HepG2 (cell line): ENCODE results near the gene OR6S1. TPM values are rescaled to one million over a fixed set of nuclear protein-coding genes. Genes with fewer than 3 reads are reported as not detected.

Source experiments
- HDAC2 ChIP-seq: sonication (generic); formaldehyde crosslinking; IDR thresholded peaks from 2 replicates; pipeline ENCODE4 v1.4.0; 2020; ENCODE audit warnings: missing genetic modification reagents
- KLF16 ChIP-seq, 2 experiments: sonication (generic) in 1 of 2; formaldehyde crosslinking in 1 of 2; IDR thresholded peaks; 2 replicates each; pipeline versions ENCODE4 v1.6.1 to v1.8.0; 2016 to 2023; ENCODE audit warnings: missing genetic modification reagents in 2 of 2, missing compliant biosample characterization in 1 of 2
- NR2F1 ChIP-seq, 2 experiments: fragments of 450-650 bp in 1 of 2; formaldehyde crosslinking in 1 of 2; IDR thresholded peaks; 2 replicates each; pipeline versions ENCODE4 v1.5.0 to v1.6.1; 2016 to 2020; ENCODE audit warnings: mild to moderate bottlenecking in 1 of 2, missing compliant biosample characterization in 1 of 2, missing genetic modification reagents in 1 of 2, moderate library complexity in 1 of 2
- PTBP1 ChIP-seq: fragments of 200-400 bp; formaldehyde crosslinking; IDR thresholded peaks from 2 replicates; pipeline ENCODE4 v1.6.1; 2018; ENCODE audit warnings: low read length, low read depth; ENCODE audit not compliant: poor library complexity, severe bottlenecking
- SIX1 ChIP-seq: sonication (generic); formaldehyde crosslinking; IDR thresholded peaks from 2 replicates; pipeline ENCODE4 v1.4.0; 2020; ENCODE audit warnings: missing genetic modification reagents, borderline replicate concordance
- SNAI1 ChIP-seq: sonication (generic); formaldehyde crosslinking; IDR thresholded peaks from 2 replicates; pipeline ENCODE4 v1.5.0; 2020; ENCODE audit warnings: mild to moderate bottlenecking, missing genetic modification reagents, borderline replicate concordance
- TEAD2 ChIP-seq: sonication (generic); formaldehyde crosslinking; IDR thresholded peaks from 2 replicates; pipeline ENCODE4 v1.9.0; 2021; ENCODE audit warnings: missing genetic modification reagents
- ZNF772 ChIP-seq: sonication (generic); formaldehyde crosslinking; IDR thresholded peaks from 2 replicates; pipeline ENCODE4 v1.5.0; 2020; ENCODE audit warnings: mild to moderate bottlenecking, missing genetic modification reagents
- polyA plus RNA-seq, 8 experiments: library from polyadenylated mRNA; depleted of rRNA in 3 of 8; stranded (reverse) in 7 of 8; unstranded in 1 of 8; fragments of >200 nt; fragmentation: Illumina TruSeq in 4 of 8; extraction: Trizol in 4 of 8; gene quantifications; 2 replicates each; pipeline versions ENCODE4 v1.2.1 to v1.2.3, GENCODE V29; 2011 to 2016; ENCODE audit warnings: low read depth in 4 of 8, missing spikeins in 1 of 8, mixed read lengths in 1 of 8; ENCODE audit not compliant: insufficient read depth in 1 of 8
- total RNA-seq, 5 experiments: library from RNA; depleted of rRNA; stranded (reverse); fragments of >200 nt; fragmentation: Illumina TruSeq; extraction: Trizol; gene quantifications; 2 replicates each; pipeline ENCODE4 v1.2.3, GENCODE V29; 2016; ENCODE audit warnings: low read depth in 1 of 5
- TF ChIP-seq, protein P1 (sequence below): sonication (generic); formaldehyde crosslinking; IDR thresholded peaks from 2 replicates; pipeline ENCODE4 v1.4.0; 2020; ENCODE audit warnings: missing genetic modification reagents, borderline replicate concordance
- TF ChIP-seq, protein P2 (sequence below): fragments of 450-650 bp; IDR thresholded peaks from 2 replicates; pipeline ENCODE4 v1.6.1; 2017; ENCODE audit warnings: mild to moderate bottlenecking
- TF ChIP-seq, protein P3 (sequence below): sonication (generic); formaldehyde crosslinking; IDR thresholded peaks from 2 replicates; pipeline ENCODE4 v1.4.0; 2020; ENCODE audit warnings: missing genetic modification reagents
- TF ChIP-seq, protein P4 (sequence below), 2 experiments: sonication (generic) in 1 of 2; formaldehyde crosslinking in 1 of 2; IDR thresholded peaks; 2 replicates each; pipeline versions ENCODE4 v1.4.0 to v1.6.1; 2016 to 2020; ENCODE audit warnings: borderline replicate concordance in 1 of 2, low read depth in 1 of 2, mild to moderate bottlenecking in 1 of 2, missing genetic modification reagents in 1 of 2
- TF ChIP-seq, protein P5 (sequence below): sonication (generic); formaldehyde crosslinking; IDR thresholded peaks from 2 replicates; pipeline ENCODE4 v1.8.0; 2022; ENCODE audit warnings: mild to moderate bottlenecking, missing genetic modification reagents

OR6S1 gene
- total and polyA plus RNA-seq, 2 of the 13 experiments (the other 11 are each of a cell fraction or from before 2014, with no cell fraction given): 0.09 TPM; not detected in 1

DNA sequence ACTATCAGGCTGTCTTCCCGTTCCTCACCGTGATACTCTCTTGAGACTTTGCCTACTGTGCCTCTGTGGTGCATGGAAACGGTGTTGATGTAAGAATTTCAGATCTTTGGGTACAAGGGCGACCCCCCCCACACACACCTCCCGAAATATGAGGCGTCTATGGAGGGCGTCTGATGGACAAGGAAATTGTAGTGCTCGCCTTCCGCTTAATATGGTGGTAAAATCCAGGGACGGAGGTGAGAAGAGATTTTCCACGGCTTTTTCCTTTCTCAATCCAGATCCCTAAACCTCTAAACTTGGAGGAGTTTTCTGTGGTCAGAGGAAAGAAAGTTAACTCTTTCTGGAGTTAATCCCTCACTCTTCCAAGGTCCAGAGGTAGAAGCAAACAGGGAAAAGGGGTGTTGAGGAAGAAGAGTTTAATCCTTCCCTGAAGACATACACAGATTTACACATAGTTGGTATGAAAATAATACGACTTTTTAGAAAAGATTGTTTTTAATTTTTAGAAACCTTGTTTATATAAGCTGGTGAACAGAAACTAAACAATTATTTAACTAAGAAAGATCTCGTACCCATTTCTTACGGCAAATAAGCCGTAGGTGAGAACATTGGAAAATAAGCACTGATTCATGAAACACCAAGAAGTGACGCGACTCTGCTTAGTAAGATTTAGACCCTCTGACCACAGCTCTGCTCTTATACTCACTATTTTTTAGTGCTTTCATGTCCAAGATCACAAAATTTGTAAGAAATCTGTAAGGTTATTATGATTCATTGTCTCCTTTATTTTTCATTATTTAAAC lies 27.3 kb downstream of the OR6S1 start (continued):
- TF ChIP-seq, protein P1, sequence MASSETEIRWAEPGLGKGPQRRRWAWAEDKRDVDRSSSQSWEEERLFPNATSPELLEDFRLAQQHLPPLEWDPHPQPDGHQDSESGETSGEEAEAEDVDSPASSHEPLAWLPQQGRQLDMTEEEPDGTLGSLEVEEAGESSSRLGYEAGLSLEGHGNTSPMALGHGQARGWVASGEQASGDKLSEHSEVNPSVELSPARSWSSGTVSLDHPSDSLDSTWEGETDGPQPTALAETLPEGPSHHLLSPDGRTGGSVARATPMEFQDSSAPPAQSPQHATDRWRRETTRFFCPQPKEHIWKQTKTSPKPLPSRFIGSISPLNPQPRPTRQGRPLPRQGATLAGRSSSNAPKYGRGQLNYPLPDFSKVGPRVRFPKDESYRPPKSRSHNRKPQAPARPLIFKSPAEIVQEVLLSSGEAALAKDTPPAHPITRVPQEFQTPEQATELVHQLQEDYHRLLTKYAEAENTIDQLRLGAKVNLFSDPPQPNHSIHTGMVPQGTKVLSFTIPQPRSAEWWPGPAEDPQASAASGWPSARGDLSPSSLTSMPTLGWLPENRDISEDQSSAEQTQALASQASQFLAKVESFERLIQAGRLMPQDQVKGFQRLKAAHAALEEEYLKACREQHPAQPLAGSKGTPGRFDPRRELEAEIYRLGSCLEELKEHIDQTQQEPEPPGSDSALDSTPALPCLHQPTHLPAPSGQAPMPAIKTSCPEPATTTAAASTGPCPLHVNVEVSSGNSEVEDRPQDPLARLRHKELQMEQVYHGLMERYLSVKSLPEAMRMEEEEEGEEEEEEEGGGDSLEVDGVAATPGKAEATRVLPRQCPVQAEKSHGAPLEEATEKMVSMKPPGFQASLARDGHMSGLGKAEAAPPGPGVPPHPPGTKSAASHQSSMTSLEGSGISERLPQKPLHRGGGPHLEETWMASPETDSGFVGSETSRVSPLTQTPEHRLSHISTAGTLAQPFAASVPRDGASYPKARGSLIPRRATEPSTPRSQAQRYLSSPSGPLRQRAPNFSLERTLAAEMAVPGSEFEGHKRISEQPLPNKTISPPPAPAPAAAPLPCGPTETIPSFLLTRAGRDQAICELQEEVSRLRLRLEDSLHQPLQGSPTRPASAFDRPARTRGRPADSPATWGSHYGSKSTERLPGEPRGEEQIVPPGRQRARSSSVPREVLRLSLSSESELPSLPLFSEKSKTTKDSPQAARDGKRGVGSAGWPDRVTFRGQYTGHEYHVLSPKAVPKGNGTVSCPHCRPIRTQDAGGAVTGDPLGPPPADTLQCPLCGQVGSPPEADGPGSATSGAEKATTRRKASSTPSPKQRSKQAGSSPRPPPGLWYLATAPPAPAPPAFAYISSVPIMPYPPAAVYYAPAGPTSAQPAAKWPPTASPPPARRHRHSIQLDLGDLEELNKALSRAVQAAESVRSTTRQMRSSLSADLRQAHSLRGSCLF (CRISPR knock-in tag): no peak
- TF ChIP-seq ZNF772 (CRISPR knock-in tag) (no peak), SIX1 (CRISPR knock-in tag) (no peak), HDAC2 (no peak), PTBP1 (no peak), SNAI1 (CRISPR knock-in tag) (no peak), NR2F1 (CRISPR knock-in tag; IDR thresholded peaks at IDR 0.05) (no peak), KLF16 (CRISPR knock-in tag; IDR thresholded peaks at IDR 0.05) (no peak), TEAD2 (CRISPR knock-in tag) (no peak)
- TF ChIP-seq, protein P2, sequence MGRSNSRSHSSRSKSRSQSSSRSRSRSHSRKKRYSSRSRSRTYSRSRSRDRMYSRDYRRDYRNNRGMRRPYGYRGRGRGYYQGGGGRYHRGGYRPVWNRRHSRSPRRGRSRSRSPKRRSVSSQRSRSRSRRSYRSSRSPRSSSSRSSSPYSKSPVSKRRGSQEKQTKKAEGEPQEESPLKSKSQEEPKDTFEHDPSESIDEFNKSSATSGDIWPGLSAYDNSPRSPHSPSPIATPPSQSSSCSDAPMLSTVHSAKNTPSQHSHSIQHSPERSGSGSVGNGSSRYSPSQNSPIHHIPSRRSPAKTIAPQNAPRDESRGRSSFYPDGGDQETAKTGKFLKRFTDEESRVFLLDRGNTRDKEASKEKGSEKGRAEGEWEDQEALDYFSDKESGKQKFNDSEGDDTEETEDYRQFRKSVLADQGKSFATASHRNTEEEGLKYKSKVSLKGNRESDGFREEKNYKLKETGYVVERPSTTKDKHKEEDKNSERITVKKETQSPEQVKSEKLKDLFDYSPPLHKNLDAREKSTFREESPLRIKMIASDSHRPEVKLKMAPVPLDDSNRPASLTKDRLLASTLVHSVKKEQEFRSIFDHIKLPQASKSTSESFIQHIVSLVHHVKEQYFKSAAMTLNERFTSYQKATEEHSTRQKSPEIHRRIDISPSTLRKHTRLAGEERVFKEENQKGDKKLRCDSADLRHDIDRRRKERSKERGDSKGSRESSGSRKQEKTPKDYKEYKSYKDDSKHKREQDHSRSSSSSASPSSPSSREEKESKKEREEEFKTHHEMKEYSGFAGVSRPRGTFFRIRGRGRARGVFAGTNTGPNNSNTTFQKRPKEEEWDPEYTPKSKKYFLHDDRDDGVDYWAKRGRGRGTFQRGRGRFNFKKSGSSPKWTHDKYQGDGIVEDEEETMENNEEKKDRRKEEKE: no peak
- TF ChIP-seq, protein P3, sequence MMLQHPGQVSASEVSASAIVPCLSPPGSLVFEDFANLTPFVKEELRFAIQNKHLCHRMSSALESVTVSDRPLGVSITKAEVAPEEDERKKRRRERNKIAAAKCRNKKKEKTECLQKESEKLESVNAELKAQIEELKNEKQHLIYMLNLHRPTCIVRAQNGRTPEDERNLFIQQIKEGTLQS (CRISPR knock-in tag): no peak
- TF ChIP-seq, protein P4, sequence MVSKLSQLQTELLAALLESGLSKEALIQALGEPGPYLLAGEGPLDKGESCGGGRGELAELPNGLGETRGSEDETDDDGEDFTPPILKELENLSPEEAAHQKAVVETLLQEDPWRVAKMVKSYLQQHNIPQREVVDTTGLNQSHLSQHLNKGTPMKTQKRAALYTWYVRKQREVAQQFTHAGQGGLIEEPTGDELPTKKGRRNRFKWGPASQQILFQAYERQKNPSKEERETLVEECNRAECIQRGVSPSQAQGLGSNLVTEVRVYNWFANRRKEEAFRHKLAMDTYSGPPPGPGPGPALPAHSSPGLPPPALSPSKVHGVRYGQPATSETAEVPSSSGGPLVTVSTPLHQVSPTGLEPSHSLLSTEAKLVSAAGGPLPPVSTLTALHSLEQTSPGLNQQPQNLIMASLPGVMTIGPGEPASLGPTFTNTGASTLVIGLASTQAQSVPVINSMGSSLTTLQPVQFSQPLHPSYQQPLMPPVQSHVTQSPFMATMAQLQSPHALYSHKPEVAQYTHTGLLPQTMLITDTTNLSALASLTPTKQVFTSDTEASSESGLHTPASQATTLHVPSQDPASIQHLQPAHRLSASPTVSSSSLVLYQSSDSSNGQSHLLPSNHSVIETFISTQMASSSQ (IDR thresholded peaks at IDR 0.05; ENCODE audit: low read depth): no peak
- TF ChIP-seq, protein P4 (CRISPR knock-in tag; IDR thresholded peaks at IDR 0.05; ENCODE audit: borderline replicate concordance): no peak
- TF ChIP-seq, protein P5, sequence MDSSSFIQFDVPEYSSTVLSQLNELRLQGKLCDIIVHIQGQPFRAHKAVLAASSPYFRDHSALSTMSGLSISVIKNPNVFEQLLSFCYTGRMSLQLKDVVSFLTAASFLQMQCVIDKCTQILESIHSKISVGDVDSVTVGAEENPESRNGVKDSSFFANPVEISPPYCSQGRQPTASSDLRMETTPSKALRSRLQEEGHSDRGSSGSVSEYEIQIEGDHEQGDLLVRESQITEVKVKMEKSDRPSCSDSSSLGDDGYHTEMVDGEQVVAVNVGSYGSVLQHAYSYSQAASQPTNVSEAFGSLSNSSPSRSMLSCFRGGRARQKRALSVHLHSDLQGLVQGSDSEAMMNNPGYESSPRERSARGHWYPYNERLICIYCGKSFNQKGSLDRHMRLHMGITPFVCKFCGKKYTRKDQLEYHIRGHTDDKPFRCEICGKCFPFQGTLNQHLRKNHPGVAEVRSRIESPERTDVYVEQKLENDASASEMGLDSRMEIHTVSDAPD (CRISPR knock-in tag): no peak
